HG02938 (cell line): Measurements from ENCODE around the gene BEST1.

Experiments used
- ATAC-seq: cut with Tn5 transposase; IDR thresholded peaks from one replicate; pipeline ENCODE4 v1.9.1; 2021; ENCODE audit warnings: mild to moderate bottlenecking, moderate library complexity; ENCODE audit not compliant: unreplicated experiment

BEST1 gene

DNA sequence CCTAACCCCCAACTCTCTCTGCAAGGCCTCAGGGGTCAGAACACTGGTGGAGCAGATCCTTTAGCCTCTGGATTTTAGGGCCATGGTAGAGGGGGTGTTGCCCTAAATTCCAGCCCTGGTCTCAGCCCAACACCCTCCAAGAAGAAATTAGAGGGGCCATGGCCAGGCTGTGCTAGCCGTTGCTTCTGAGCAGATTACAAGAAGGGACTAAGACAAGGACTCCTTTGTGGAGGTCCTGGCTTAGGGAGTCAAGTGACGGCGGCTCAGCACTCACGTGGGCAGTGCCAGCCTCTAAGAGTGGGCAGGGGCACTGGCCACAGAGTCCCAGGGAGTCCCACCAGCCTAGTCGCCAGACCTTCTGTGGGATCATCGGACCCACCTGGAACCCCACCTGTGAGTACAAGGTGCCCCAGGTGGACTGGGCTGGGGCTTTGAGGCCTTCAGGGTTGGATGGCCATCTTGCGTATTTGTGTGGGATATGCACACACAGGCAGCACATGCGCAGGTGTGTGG is at the start of gene BEST1:
Gene BEST1 (plus strand): TSS at position 317 of the 513 bp plus-strand sequence. CDS start 1,456 bp downstream, outside the sequence.
- ATAC-seq = no peak

DNA sequence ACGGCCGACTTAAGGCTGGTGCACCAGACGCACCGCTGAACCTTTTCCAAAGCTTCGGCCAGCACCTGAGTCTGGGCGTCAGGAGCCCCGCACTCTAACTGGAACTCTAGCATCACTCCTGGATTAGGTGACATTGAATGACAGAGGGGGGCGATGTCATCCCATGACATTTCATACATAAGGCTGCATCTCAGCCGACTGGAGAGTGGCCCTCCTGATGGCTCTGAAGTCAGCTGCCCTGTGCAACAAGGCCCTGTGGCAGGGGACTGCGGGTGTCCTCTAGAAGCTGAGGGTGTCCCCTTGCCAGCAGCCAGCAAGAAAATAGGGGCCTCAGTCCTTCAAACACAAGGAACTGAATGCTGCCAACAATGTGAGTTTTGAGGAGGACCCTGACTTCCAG is 48.8 kb upstream of the BEST1 start:
- ATAC-seq = no peak

DNA sequence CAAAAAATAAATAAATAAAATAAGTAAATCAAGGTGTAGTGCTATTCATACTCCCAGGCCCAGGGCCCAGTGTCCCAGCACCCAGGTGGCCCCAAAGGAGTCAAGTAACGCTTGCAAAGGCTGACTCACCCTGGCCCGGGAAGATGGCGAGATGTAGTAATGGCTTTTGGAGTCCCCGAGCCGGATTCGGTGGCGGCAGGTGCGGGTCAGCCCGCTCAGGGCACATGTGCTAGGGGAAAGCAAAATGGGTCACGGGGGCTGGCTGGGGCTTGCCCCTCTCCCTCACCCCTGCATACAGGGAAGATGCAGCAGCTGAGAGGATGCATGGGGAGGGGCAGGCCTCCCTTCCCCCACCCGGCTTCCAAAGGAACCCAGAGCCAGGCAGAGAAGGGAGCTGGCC is 47.8 kb upstream of the BEST1 start:
- no peak for ATAC-seq

DNA sequence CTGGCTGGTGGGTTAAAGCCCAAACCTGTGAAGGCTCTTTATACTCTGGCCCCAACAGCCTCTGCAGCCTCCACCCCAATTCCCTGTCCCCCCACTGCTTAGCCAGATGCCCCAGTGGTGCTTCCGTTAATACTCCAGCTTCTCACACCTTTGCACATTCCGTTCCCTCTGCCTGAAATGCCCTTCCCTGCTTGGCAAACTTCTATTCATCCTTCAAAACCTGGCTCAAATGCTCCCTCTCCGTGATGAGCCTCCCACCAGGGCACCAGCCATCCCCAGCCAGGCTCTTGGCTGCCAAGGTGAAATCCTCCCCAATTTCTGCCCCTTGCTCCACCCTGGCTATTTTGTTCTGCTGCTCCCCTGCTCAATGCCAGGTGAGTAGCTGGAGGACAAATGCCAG is 46.3 kb upstream of the BEST1 start:
- no peak for ATAC-seq

DNA sequence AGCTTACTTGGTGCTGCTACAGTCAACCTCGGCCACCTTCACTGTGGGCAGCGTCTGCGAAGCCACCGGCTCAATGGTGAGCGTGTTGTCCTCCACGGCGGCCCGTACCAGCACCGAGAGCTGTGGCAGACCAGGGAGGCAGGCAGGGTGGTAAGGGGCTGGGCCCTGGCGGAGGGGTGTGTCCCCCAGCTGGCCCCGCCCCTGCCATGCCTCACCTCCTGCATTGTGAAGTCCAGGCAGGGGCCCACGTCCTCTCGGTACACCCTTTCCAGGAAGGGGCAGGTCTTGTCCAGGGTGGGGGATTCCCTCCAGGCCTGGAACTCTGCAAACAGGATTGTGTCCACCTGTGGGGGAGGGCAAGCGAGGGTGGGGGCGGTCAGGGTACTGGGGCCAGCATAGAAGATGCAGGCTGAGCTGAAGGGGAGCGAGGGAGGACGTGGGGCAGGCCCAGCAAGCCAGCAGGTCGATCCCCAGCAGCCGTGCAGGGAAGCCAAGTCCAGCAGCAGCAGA is 45.6 kb upstream of the BEST1 start:
- no peak for ATAC-seq

DNA sequence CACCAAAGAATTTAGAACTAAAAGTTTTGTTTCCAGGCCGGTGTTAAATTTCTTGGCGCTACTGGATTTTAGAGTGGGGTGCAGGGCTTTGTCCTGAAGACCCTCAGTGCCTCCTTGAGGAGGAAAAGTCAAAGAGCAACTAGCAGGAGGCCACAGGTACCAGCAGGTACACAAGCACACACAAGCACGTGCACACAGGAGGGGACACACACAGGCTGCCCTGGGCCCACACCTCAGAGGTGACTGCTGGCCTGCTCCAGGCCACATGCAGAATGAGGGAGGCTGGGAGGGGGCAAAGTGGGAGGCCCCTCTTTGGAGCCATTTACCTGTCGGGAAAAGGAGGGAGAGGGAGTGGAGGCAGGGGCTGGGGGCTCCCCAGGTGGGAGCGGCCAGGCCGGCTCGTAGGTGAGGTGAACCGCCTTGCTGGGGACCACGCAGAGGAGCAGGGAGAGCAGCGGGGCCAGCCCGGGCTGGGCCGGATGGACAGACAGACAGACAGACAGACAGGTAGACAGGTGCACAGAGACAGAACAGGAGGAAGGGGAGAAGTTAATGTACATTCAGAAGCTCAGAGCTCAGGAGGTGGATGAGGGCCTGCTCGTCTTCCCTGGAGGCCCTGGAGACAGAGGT is 45.0 kb upstream of the BEST1 start:
- ATAC-seq = no peak

DNA sequence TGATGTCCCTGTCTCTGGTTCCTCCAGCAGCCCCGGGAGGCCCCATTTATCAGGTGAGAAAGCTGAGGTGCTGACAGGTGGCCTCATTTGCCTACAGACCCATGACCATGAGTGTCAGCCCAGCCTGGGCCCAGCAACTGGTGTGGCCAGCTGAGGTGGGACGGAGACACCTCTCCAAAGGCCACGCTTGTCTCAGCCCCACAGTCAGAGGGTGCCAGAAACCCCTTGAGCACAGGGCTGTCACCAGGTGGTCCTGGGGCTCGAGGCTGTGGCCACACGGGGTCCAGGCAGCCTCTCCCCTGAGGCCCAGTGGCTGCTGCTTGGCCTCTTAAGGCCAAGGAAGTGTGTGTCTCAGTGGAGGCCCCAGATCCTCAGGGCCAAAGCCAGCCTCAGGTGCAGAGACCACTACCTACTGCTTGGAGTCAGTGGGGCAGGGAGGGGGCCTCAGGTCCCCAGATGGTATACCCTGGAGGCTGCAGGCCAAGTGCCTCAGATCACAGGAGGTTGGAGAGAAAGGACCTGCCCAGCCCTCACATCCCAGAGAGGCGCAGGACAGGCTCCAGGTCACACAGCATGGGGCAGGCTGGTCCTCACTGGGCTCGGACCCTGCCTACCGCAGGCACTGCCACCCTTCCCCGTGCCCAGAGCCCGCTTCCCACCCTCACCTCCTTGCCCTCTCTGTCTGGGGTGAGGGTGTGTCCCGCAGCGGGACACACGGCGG is 44.2 kb upstream of the BEST1 start:
- ATAC-seq = no peak

DNA sequence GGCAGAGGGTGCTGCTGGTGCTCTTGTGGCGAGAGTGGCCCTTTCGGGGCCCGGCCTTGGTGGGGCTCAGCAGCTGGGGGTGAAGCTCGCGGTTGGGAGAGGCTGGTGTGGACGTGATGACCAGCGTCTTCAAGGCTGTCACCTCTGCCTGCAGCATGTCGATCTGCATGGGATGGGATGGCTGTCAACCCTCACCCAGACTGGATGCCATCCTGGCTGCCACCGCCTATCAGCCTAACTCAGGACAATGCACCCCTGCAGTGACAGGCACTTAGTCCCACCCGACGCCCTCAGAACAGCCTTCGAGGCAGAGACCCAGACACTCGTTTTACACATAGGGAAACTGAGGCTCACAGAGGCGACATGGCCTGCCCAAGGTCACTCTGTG is 43.6 kb upstream of the BEST1 start:
- ATAC-seq = no peak

DNA sequence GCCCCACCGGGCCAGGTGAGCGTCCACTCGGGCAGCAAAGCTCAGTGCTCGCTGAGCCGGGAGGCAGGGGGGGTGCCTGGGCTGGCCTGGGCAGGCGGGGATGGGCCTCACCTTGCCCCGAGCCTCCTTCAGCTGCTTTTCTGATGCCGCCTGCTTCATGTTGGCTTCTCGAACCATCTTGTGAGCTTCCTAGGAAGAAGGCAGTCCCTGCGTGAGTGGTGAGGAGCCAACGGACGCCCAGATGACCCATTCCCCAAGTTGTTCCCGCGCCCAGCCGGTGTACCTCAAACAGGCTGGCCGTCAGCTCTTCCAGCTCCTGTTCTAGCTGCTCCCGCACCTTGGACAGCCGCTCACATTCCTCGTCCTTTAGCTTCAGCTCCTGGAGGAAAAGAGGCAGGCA is 42.9 kb upstream of the BEST1 start:
- ATAC-seq = no peak

DNA sequence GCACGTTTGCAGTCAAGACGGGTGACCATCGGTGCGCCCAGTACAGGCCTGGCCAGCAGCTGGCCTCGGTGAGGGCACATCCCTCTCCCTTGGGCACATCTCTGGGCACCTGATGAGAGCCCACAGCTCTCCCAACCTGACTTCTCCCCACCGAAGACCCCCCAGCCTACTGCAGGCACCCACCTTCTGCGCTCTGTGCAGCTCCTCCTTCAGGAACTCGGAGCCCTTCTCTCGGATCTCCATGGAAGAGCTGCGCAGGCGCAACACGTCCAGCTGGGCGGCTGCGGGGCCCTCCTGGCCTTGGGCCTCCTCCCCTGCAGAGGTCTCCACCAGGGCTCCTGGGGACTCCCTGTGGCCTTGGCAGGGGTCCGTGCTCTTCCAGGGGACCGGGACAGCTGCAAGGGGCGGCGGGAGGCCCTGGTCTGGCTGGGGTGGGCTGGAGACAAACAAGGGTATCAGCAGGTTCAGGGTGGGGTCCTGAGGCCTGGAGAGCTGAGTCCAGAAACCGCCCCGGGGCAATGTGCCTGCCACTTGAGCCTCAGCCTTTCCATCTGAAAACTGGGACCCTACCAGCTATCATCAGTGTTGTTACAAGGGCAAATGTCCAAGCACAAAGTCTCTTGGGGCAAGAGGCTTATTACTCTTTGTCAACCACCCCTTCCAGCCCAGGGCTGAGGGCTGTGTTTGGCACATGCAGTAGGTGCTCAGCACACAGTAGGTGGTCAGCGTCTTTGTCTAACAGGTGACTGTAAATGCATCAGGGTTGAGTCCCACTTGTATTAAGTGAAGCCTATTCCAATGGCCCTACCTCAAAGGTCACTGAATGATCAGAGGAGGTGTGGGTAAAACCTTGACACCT is 42.1 kb upstream of the BEST1 start:
- no peak for ATAC-seq

DNA sequence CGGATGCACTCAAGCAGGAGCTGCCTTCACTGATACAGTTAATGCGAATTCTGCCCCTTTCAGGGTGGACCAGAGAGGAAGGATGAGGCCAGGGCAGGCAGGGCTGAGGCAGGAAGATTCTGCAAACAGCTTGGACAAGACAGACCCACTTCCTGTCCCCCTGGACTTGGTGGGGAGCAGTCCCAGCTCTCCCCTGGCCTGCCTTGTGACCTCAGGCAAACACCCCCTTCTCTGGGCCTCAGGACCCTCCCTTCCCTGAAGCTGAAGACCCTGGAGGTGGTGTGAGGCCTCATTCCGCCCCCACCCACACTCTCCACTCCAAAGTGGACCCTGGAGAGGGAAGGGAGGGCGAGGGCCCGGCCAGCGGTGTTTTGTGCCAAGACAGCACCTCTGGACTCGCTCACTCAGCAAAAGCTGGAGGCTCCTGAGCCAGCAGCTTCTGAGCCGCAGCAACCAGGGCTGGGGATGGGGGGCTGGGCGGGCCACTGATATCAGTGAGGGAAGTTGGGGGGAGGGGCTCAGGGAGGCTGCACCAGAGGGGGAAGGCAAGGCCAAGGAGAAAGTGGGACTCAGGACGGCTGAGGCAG is 41.3 kb upstream of the BEST1 start:
- ATAC-seq = no peak

DNA sequence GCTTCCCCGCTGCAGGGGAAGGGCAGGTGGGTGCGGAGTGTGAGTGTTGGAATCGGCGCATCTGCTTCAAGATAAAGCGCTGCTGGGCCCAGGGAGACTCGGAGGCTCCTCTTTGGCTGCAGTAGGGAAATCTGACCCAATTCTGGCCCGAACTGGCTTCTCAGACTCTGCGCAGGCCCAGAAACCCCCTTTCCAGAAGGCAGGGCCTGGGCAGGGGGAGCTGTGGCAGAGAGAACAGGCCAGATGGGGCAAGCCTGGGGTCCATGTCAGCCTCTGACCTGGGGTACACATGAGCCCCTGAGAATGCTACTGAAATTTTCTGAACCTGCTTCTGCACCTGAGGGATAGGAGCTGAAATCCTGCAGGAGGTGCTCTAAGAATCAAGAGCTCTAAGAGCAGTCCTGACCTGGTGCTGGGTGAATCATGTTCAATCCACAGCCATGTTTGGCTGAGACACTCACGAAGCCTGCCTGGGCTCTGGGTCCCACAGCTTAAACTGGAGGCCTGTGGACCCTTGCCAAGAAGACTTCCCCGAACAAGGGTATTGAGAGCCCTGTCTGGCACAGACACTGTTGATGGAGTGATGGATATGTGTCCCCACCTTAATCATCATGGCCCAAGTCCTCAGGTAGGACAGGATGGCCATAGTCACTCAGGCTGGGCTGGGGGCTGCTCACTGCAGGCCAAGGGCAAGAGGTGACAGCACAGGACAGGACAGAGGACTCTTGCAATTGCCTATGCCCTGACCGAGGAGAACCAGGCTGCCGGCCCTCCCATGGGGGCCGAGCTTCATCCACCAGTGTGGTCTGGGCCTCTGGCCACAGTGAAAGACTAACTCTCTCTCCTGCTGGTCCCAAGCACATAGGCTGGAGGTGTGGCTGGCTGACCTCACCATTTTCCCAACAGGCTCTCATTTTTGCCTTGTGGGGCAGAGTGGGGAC is 39.7 kb upstream of the BEST1 start:
- ATAC-seq = no peak

DNA sequence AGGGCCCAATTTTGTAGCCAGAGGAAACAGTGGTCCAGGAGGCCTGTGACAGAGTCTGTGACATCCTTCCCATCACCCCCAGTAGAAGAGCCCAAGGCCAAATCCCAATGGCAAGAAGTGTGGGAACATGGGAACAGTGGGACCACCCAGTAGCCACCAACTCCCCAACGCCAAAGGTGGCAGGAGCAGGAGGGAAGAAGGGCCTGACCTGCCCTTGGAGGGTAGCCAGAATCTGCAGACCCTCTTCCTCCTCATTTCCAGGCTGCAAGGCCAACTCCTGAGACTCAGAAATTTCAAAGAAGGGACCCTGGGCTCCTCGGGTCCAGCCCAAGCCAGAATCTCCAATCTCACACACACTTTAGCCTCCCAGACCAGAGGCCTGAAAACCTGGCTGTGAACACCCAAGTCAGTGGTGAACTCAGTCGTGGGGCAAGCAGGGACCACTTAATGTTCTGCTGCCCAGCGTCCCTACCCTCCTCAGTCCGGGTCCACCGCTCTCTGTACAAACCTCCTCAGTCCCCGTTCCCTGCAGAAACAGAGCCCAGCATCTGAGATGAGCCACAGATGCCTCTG is 38.9 kb upstream of the BEST1 start:
- ATAC-seq = no peak

DNA sequence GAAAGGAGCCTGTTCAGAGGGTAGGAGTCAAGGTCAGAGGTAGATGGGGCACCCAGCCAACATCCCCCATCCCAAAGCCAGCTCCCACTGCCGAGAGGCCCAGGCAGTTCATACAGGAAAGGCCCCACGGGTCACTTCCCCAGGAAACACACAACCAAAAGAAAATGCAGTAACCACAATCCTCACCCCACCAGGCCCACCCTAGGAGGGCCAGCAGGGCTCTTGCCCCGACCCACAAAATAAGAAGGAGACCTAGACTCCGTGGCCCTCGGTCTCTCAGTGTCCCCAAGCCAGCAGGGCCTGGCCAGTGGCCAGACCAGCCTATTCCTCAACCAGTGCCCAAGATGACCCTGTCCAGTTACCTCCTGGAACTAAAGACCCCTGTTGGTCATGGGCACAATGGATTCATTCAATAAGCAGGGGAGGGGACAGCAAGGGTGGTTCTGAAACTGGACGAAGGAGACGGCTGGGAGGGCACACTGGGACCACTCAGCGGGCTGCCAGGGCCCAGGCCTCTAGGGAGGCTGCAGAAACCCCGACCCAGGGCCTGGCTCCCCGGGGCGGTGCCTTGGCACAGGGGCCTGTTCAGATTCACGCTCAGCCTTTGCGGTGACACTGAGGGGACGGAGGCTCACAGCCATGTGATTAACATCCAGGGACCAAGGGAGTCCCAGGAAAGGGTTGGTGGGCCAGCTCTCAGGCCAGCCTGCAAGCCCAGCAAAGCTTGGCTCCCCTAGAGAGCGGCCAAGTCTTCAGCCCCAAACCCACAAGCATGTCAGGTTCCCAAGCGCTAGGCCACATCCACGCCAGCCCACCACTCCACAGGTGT is 38.2 kb upstream of the BEST1 start:
- no peak for ATAC-seq

DNA sequence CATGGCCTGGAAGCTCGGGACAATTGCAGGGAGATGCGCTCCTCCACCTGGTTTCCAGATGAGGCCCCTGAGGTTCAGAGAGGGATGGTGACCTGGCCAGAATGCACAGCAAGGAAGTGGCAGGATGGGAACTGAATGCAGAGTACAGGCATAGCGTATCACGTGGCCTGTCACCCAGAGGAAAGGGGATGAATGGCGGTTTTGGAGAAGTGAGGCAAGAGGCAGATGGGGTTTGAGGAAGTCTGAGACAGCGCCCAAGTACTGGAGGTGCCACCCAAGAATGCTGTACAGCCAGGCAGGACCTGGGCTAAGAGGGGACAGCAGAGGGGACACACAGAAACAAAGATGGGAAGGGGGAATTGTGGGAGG is 37.6 kb upstream of the BEST1 start:
- ATAC-seq = no peak

DNA sequence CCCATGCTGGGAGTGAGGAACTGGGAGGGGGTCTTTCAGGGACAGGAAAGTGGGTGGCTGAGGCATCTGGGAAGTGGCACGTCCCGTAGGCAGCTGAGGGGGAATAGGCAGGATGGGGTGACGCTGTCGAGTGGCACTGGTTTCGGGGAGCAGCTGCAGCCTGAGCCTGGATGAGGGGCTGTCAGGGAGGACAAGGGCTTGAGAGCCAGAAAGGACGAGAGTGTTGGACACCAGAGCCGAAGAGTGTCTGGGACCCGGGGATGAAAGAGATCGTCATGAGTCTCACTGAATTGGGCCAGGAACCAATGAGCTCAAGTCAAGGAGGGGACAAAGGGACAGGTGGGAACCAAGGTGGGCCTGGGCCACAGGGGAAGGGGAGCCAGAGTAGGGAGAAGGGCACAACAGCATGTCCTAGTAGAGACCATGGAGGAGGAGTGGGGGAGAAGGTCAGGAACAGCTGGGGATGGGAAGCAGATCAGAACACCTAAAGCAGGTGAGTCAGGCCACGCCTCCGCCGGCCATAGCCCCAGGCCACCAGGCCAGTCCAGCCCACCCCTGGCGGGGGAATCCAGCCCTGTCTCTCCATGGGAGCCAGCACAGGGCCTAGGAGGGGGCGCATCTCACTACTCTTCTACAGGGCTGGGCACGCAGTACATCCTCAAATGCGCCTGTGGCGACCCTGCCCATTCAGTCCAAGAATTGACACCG is 37.0 kb upstream of the BEST1 start:
- no peak for ATAC-seq

DNA sequence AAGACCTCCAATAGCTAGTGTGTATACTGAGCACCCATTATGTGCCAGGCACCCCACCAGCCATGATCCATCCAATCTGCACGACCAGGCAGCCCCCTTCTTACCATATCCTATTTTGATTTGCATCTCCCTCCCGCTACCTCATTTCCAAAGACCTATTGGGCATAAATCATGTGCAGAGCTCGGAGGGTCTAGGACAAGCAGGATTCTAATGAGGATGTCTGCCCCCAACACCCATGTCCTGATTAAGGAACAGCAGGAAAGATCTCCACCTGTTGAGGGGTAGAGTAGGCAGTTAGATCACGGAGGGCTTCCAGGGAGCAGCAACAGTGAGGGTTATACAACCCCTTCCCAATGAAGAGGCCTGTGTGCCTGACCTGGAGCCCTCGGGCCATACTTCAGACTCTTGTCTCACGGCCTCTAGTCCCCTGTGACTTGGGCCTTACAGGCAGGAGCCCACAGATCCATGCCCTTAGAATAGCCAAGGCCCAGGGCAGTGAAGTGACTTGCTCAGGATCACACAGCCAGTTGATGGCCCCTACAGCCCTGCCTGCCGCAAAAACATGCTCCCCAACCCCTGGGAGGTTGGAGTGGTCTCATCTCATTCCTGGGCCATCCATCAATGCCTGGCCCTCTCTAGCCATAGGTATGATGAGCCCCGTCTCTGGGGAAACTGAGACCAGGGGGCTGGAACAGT is 36.3 kb upstream of the BEST1 start:
- no peak for ATAC-seq
